HL-60/S4 (cell line): ENCODE measurements around the gene ARF6.
"Not testable (repeated sequence)": the region's sequence is repeated elsewhere in the genome, so short reads cannot be mapped to it uniquely, and the experiment has no call there.

Source experiments
- in situ Hi-C: fragments of 300-500 bp; cut with MboI; formaldehyde crosslinking; loops from 2 replicates; pipeline ENCODE4 v1.14.3; 2022; ENCODE audit warnings: low sequenced_read_pairs

ARF6 gene

GRCh38 chr14:49873548-49873947 is 19.3 kb upstream of the ARF6 start:
- in situ Hi-C loops, result loop anchor here (25.0 kb wide), 1 partner anchor 664 kb away; the partner anchor contains the start of gene MAP4K5

- in situ Hi-C loops, result no loop called here
Measured at GRCh38 chr14:49875640-49876198, 17.2 kb upstream of the ARF6 start.

DNA sequence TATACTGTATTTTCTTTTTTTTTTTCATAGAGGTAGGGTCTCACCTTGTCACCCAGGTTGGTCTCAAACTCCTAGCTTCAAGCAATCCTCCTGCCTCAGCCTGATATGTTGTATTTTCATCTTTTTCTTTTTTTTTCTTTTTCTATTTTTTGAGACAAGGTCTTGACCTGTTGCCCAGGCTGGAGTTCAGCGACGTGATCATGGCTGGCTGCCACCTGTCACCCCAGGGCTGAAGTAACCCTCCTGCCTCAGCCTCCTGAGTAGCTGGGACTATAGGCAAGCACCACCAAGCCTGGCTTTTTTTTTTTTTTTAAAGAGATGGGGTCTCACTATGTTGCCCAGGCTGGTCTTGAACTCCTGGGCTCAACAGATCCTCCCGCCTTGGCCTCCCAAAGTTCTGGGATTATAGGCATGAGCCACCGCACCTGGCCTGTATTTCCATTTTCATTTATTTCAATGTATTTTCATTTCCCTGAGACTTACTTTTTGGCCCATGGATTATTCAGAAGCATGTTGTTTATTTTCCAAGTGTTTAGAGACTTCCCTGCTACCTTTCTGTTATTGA is 16.2 kb upstream of the ARF6 start:
- in situ Hi-C loops, result no loop called here

GRCh38 chr14:49879646-49880204 is 13.2 kb upstream of the ARF6 start:
- in situ Hi-C loops, result no loop called here

DNA sequence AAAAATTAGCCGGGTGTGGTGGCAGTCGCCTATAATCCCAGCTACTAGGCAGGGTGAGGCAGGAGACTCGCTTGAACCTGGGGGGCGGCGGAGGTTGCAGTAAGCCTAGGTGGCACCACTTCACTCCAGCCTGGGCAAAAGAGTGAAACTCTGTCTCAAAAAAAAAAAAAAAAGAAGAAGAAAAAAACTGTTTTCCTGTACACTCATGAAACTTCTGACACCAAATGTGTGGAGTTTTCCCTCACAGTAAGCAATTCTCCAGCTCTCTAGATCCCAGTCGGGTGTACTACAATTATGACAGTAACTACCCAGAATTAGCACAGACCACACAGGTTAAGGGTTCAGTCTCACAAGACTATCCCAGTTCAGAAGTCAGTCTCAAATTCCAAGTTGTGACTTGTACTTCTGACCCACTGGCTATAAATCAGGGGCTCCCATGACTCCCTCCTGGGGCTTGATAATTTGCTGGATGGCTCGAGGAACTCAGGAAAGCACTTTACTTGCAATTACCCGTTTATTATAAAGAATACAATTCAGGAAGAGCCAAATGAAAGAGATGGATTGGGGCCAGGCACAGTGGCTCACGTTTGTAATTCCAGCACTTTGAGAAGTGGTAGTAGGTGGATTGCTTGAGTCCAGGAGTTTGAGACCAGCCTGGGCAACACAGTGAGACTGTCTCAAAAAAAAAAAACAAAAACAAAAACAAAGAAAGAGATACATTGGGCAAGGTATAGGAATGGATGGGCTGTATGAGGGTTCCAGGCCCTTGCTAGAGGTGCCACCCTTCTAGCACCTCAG is 12.4 kb upstream of the ARF6 start:
- in situ Hi-C loops, result no loop called here

GRCh38 chr14:49881350-49882001 is 11.4 kb upstream of the ARF6 start:
- in situ Hi-C loops, result no loop called here

GRCh38 chr14:49882826-49883694 is 9.8 kb upstream of the ARF6 start:
- in situ Hi-C loops, result no loop called here

DNA sequence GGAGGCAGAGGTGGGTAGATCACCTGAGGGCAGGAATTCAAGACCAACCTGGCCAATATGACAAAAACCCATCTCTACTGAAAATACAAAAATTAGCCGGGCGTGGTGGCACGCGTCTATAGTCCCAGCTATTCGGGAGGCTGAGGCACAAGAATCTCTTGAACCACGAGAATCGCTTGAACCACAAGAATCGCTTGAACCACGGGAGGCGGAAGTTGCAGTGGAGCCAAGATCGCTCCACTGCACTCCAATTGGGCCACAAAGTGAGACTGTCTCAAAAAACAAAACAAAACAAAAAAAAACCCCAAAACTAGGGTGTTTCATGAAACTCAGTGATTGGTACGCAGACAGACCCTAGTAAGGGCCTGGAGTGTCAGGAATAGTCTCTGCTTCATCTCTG is 6.4 kb upstream of the ARF6 start:
- in situ Hi-C loops, result no loop called here

DNA sequence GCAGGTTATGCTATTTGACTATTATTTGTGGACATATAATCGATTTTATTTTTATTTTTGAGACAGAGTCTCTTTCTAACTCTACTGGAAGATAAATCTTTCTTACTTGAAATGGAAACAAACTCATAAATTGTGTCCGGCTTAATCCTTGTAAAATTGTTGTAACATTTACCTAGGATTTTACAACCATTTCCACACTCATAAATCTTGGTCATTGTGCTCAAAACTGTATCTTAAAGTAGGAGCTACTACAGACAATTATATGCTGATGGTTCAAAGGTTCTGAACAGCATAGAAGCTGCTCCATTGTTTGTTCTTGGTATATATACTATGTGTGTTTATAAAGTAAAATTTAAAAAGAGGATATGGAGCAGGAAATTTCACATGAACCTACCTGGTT is 4.6 kb upstream of the ARF6 start:
- in situ Hi-C loops, result no loop called here

GRCh38 chr14:49892301-49892635 is 614 bp upstream of the ARF6 start:
- in situ Hi-C loops, result no loop called here

DNA sequence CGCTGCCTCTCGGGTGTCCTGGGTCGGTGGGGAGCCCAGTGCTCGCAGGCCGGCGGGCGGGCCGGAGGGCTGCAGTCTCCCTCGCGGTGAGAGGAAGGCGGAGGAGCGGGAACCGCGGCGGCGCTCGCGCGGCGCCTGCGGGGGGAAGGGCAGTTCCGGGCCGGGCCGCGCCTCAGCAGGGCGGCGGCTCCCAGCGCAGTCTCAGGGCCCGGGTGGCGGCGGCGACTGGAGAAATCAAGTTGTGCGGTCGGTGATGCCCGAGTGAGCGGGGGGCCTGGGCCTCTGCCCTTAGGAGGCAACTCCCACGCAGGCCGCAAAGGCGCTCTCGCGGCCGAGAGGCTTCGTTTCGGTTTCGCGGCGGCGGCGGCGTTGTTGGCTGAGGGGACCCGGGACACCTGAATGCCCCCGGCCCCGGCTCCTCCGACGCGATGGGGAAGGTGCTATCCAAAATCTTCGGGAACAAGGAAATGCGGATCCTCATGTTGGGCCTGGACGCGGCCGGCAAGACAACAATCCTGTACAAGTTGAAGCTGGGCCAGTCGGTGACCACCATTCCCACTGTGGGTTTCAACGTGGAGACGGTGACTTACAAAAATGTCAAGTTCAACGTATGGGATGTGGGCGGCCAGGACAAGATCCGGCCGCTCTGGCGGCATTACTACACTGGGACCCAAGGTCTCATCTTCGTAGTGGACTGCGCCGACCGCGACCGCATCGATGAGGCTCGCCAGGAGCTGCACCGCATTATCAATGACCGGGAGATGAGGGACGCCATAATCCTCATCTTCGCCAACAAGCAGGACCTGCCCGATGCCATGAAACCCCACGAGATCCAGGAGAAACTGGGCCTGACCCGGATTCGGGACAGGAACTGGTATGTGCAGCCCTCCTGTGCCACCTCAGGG is 679 bp downstream of the ARF6 start:
- in situ Hi-C loops, result no loop called here

- in situ Hi-C loops, result not testable (repeated sequence)
Measured at GRCh38 chr14:49894214-49895107, 1.6 kb downstream of the ARF6 start.

GRCh38 chr14:49895480-49895879 is 2.6 kb downstream of the ARF6 start:
- in situ Hi-C loops, result no loop called here

DNA sequence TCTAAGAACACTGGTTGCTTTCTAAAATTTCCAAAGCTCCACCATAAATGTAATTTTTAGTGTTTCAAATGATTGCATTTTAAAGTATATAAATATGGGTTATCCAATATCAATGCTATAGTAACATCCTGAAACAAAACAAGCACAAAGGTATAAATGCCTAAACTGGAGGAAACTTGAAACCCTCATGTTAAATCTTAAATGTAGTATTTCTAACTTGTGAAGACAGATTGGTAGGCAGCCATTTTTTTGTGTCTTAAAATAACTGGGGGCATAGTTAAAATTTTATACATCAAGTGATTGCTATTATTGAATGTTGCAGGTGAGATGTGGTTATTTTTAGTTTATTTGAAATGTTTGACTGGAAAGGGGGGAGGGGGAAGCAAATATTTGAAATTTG is 3.4 kb downstream of the ARF6 start:
- in situ Hi-C loops, result not testable (repeated sequence)

DNA sequence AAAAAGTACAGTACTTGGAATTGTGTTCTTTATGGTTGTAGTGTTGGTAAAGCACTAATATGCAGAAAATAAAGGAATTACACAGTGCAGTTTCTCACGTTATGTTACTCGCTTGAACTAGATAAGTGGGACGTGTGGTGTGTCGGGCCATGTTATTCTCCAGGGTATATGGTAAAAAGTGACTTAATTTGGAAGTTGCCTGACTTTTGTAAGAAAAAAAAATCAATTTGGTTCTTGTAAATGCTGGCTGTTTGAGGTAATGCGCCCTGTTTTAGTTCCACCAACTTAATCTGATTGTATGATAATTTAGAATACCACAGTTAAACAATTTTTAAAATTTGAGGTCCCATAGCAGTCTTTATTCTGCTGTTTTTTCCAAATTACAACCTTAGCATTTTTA is 4.1 kb downstream of the ARF6 start:
- in situ Hi-C loops, result no loop called here

- in situ Hi-C loops, result no loop called here
Measured at GRCh38 chr14:49897414-49897813, 4.5 kb downstream of the ARF6 start.

GRCh38 chr14:49897965-49898364 is 5.1 kb downstream of the ARF6 start:
- in situ Hi-C loops, result no loop called here

DNA sequence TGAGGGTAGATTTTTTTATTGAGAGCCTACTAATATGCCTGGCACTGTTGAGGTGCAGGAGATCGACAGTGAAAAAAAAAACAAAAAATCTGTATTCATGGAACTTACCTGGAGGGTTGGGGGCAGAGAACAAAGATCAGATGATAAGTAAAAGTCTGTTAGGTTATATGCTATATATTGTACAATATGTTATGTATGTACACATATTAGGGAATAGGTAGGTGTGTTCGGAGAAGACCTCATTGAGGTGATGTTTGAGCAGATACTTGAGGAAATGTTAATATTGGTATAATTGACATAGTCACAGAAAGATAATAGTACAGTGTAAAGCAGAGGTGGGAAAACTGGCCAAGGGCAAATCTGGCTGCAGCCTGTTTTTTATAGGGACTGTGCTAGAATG is 5.6 kb downstream of the ARF6 start:
- in situ Hi-C loops, result no loop called here

DNA sequence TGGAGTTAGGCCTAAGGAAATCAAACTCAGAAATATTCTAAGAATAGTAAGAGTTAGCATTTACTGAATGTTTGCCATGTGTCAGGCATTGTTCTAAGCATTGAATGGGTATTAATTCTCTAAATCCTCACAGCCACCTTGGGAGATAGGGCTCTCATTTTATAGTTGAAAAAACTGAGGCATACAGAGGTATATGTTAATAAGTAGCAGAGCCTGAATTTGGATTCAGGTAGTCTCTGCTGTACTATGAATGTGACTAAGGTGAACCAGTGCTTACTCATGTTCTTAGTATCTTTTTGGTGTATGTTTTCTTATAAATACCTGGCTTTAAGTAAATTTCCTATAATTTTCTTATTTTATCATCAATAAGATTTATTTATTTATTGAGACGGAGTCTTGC is 8.1 kb downstream of the ARF6 start:
- in situ Hi-C loops, result no loop called here
